HCT116 (cell line): ENCODE results near the gene MTUS2. TPM values are rescaled to one million over a fixed set of nuclear protein-coding genes. Genes with fewer than 3 reads are reported as not detected.

Experiments
- ATAC-seq: fragments of 200-7000 bp; cut with Tn5 transposase; 2 replicates; pipeline ENCODE4 v1.9.1; 2020; ENCODE audit warnings: mild to moderate bottlenecking, moderate library complexity
- BruUV-seq: library from RNA; stranded (reverse); fragments of 400-500 nt; replicated peaks from 2 replicates; lab custom pipeline; 2021; lab: Mats Ljungman, UMichigan
- CTCF ChIA-PET: fragments of 300-600 bp; sonication (Branson Sonifier 250); formaldehyde crosslinking; loops from one replicate; lab custom pipeline; 2021; ENCODE audit warnings: antibody characterized with exemption; lab: Charles Lee
- POLR2A ChIA-PET: fragments of 300-600, 350-600 bp; sonication (Branson Sonifier 250); formaldehyde crosslinking; loops from one replicate; lab custom pipeline; 2021; ENCODE audit warnings: antibody characterized with exemption; lab: Charles Lee
- RAD21 ChIA-PET, 2 experiments: fragments of 300-600 bp; sonication (Branson Sonifier 250); formaldehyde crosslinking; loops; one replicate each; lab custom pipeline; 2023; ENCODE audit warnings: low total read pairs in 2 of 2; ENCODE audit not compliant: uncharacterized antibody in 2 of 2, unreplicated experiment in 2 of 2, low non-redundant PET in 1 of 2; lab: Charles Lee
- DNase-seq: peaks from one replicate; pipeline ENCODE4 v3.0.0-alpha.2; 2010; ENCODE audit warnings: low read depth, low spot score
- H2AFZ ChIP-seq: fragments of 200-600 bp; shearing (Covaris generic), sonication (generic); 2 replicates; pipeline ENCODE4 v1.6.1; 2017; ENCODE audit warnings: low read depth, mixed run types, mixed read lengths, antibody characterized with exemption, low read length; ENCODE audit not compliant: poor library complexity, severe bottlenecking
- H3K27ac ChIP-seq: 2 replicates; pipeline ENCODE4 v1.5.1; 2012; ENCODE audit warnings: low read depth, low read length
- H3K27me3 ChIP-seq: fragments of 200-600 bp; sonication (generic); 2 replicates; pipeline ENCODE4 v1.6.1; 2016; ENCODE audit warnings: mixed run types, low read length, mixed read lengths; ENCODE audit not compliant: insufficient read depth
- H3K36me3 ChIP-seq, 2 experiments: fragments of 200-500 bp in 1 of 2; fragments of 200-600 bp in 1 of 2; sonication (Bioruptor generic) in 1 of 2; sonication (generic) in 1 of 2; 2 replicates each; pipeline versions ENCODE4 v1.5.1 to v1.6.1; 2014 to 2016; ENCODE audit warnings: low read length in 2 of 2, inconsistent platforms in 1 of 2, mixed read lengths in 1 of 2, mixed run types in 1 of 2; ENCODE audit not compliant: insufficient read depth in 2 of 2, control insufficient read depth in 1 of 2
- H3K4me1 ChIP-seq, 2 experiments: fragments of 200-600 bp in 1 of 2; sonication (generic) in 1 of 2; 2 replicates each; pipeline versions ENCODE4 v1.5.1 to v1.6.1; 2012 to 2017; ENCODE audit warnings: low read length in 2 of 2, inconsistent platforms in 1 of 2, mild to moderate bottlenecking in 1 of 2, mixed read lengths in 1 of 2, mixed run types in 1 of 2, moderate library complexity in 1 of 2; ENCODE audit not compliant: insufficient read depth in 2 of 2, control insufficient read depth in 1 of 2
- H3K4me2 ChIP-seq: fragments of 200-600 bp; sonication (generic); 2 replicates; pipeline ENCODE4 v1.6.1; 2017; ENCODE audit warnings: mixed run types, low read length, mixed read lengths
- H3K4me3 ChIP-seq, 2 experiments: fragments of 200-600 bp in 1 of 2; sonication (generic) in 1 of 2; replicated peaks in 1 of 2; 2 replicates each; pipeline ENCODE4 v1.5.1; 2011 to 2016; ENCODE audit warnings: low read length in 2 of 2, control low read depth in 1 of 2, low read depth in 1 of 2, mild to moderate bottlenecking in 1 of 2, mixed read lengths in 1 of 2, mixed run types in 1 of 2
- H3K79me2 ChIP-seq: fragments of 200-600 bp; sonication (generic); 2 replicates; pipeline ENCODE4 v1.6.1; 2017; ENCODE audit warnings: mild to moderate bottlenecking, mixed run types, low read length, moderate library complexity, mixed read lengths; ENCODE audit not compliant: insufficient read depth
- H3K9ac ChIP-seq: fragments of 200-600 bp; sonication (generic); 2 replicates; pipeline ENCODE4 v1.6.1; 2016; ENCODE audit warnings: low read length, mixed read lengths
- H3K9me2 ChIP-seq: fragments of 200-600 bp; sonication (generic), shearing (Covaris generic); 2 replicates; pipeline ENCODE4 v1.6.1; 2017; ENCODE audit warnings: mixed run types, mild to moderate bottlenecking, moderate library complexity; ENCODE audit not compliant: insufficient read depth
- H3K9me3 ChIP-seq, 2 experiments: fragments of 200-500 bp in 1 of 2; fragments of 200-600 bp in 1 of 2; sonication (Bioruptor generic) in 1 of 2; sonication (generic) in 1 of 2; 2 replicates each; pipeline ENCODE4 v1.6.1; 2014 to 2017; ENCODE audit warnings: low read length in 2 of 2, mixed read lengths in 2 of 2, inconsistent platforms in 1 of 2, low read depth in 1 of 2, mild to moderate bottlenecking in 1 of 2, mixed run types in 1 of 2, moderate library complexity in 1 of 2; ENCODE audit not compliant: control insufficient read depth in 1 of 2, insufficient read depth in 1 of 2
- H4K20me1 ChIP-seq: fragments of 200-600 bp; sonication (generic), shearing (Covaris generic); 2 replicates; pipeline ENCODE4 v1.6.1; 2017; ENCODE audit warnings: mixed run types, mild to moderate bottlenecking, moderate library complexity; ENCODE audit not compliant: insufficient read depth
- CBX3 ChIP-seq: IDR thresholded peaks from 2 replicates; pipeline ENCODE4 v1.6.1; 2012; ENCODE audit warnings: low read depth
- ELF1 ChIP-seq: IDR thresholded peaks from 2 replicates; pipeline ENCODE4 v1.6.1; 2012; ENCODE audit warnings: low read depth, borderline replicate concordance
- EZH2 ChIP-seq: fragments of 200-600 bp; sonication (generic); IDR thresholded peaks from 2 replicates; pipeline ENCODE4 v1.6.1; 2017; ENCODE audit warnings: antibody characterized with exemption, mixed run types
- EZH2phosphoT487 ChIP-seq: fragments of 200-600 bp; IDR thresholded peaks from 2 replicates; pipeline ENCODE4 v1.6.1; 2018; ENCODE audit warnings: antibody characterized with exemption, borderline replicate concordance
- JUND ChIP-seq: IDR thresholded peaks from 2 replicates; pipeline ENCODE4 v1.6.1; 2012
- MAX ChIP-seq: IDR thresholded peaks from 2 replicates; pipeline ENCODE4 v1.6.1; 2012
- RAD21 ChIP-seq: IDR thresholded peaks from 2 replicates; pipeline ENCODE4 v1.6.1; 2012; ENCODE audit warnings: low read depth, mild to moderate bottlenecking
- SP1 ChIP-seq: IDR thresholded peaks from 2 replicates; pipeline ENCODE4 v1.6.1; 2012; ENCODE audit warnings: low read depth
- TCF7L2 ChIP-seq: IDR thresholded peaks from 2 replicates; pipeline ENCODE4 v1.7.0; 2011; ENCODE audit warnings: borderline replicate concordance, inconsistent platforms; ENCODE audit not compliant: insufficient read depth, insufficient read length; ENCODE audit errors: extremely low read depth
- ZNF274 ChIP-seq: fragments of 200-500 bp; sonication (Bioruptor generic); IDR thresholded peaks from 2 replicates; pipeline ENCODE4 v1.6.1; 2014; ENCODE audit warnings: mild to moderate bottlenecking, low read depth, low read length, inconsistent platforms
- intact Hi-C: fragments of 100-400 bp; cut with micrococcal nuclease; formaldehyde crosslinking; loops from 2 replicates; pipeline ENCODE4 v1.10.0; 2022
- total RNA-seq: library from RNA; stranded (reverse); gene quantifications from one replicate; pipeline ENCODE4 v1.2.1, GENCODE V29; 2021; ENCODE audit not compliant: unreplicated experiment
- TF ChIP-seq, protein P1 (sequence below), 3 experiments: fragments of 200-600 bp in 1 of 3; sonication (generic) in 1 of 3; IDR thresholded peaks in 2 of 3; conservative IDR thresholded peaks in 1 of 3; 2 replicates each; pipeline ENCODE4 v1.5.1; 2012 to 2017; ENCODE audit warnings: low read depth in 2 of 3, low read length in 2 of 3, antibody characterized with exemption in 1 of 3, borderline replicate concordance in 1 of 3, control low read depth in 1 of 3, mild to moderate bottlenecking in 1 of 3, mixed read lengths in 1 of 3, mixed run types in 1 of 3, moderate library complexity in 1 of 3; ENCODE audit not compliant: insufficient read depth in 1 of 3

MTUS2 gene
- total RNA-seq, 1 experiment from 2014 or later, result 0.02 TPM

- no peak for TF ChIP-seq RAD21
- TF ChIP-seq MAX, result no peak
- TF ChIP-seq, protein P1, sequence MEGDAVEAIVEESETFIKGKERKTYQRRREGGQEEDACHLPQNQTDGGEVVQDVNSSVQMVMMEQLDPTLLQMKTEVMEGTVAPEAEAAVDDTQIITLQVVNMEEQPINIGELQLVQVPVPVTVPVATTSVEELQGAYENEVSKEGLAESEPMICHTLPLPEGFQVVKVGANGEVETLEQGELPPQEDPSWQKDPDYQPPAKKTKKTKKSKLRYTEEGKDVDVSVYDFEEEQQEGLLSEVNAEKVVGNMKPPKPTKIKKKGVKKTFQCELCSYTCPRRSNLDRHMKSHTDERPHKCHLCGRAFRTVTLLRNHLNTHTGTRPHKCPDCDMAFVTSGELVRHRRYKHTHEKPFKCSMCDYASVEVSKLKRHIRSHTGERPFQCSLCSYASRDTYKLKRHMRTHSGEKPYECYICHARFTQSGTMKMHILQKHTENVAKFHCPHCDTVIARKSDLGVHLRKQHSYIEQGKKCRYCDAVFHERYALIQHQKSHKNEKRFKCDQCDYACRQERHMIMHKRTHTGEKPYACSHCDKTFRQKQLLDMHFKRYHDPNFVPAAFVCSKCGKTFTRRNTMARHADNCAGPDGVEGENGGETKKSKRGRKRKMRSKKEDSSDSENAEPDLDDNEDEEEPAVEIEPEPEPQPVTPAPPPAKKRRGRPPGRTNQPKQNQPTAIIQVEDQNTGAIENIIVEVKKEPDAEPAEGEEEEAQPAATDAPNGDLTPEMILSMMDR (IDR thresholded peaks at IDR 0.05 in 2 of 3, conservative IDR thresholded peaks at IDR 0.05 in 1 of 3; ENCODE audit: borderline replicate concordance in 1 of 3, insufficient read depth in 1 of 3, low read depth in 2 of 3, low read length in 2 of 3), result no peak
- no peak for TF ChIP-seq EZH2
- TF ChIP-seq SP1, result no peak
- TF ChIP-seq CBX3, result no peak
- TF ChIP-seq ELF1, result no peak
- TF ChIP-seq TCF7L2, result no peak
- TF ChIP-seq JUND, result no peak
- no peak for TF ChIP-seq EZH2phosphoT487
- TF ChIP-seq ZNF274, result no peak
- DNase-seq, result no peak
- ATAC-seq, result no peak
- no peaks in the 10 kb centered on the region for H3K79me2 ChIP-seq
- no peak overlapping the region for H3K9ac ChIP-seq
- no peak overlapping the region for H3K4me3 ChIP-seq
- H3K4me1 ChIP-seq, result no peaks in the 10 kb centered on the region
- CTCF ChIA-PET, result interaction anchor here (2.4 kb wide), 1 partner anchor 11 kb away, joined by 18 read pairs; no protein-coding TSS in a partner anchor
- no TSS peak for BruUV-seq
- H3K9me2 ChIP-seq, result no peaks in the 10 kb centered on the region
- POLR2A ChIA-PET, result no interaction called here
- intact Hi-C loops, result no loop called here
- RAD21 ChIA-PET, result no interaction called here
- no peaks in the 10 kb centered on the region for H4K20me1 ChIP-seq
- H2AFZ ChIP-seq, result no peak overlapping the region
- H3K36me3 ChIP-seq, result no peaks in the 10 kb centered on the region
- no peak overlapping the region for H3K27ac ChIP-seq
- H3K27me3 ChIP-seq, result peaks cover 18% of the 10 kb centered on the region; the same call in 1 of the 2 replicates
- no peaks in the 10 kb centered on the region for H3K9me3 ChIP-seq
- no peak overlapping the region for H3K4me2 ChIP-seq
These were observed 677.1 kb downstream of the MTUS2 start for GRCh38 chr13:29497137-29497654.
